HS-27A (cell line): ENCODE data around the gene CCDC148.
"Not testable (repeated sequence)": the region's sequence is repeated elsewhere in the genome, so short reads cannot be mapped to it uniquely, and the experiment has no call there.

Experiments
- DNase-seq: peaks from one replicate; pipeline ENCODE4 v3.0.0-alpha.2; 2012; ENCODE audit warnings: low read depth, missing footprints

Gene CCDC148

DNA sequence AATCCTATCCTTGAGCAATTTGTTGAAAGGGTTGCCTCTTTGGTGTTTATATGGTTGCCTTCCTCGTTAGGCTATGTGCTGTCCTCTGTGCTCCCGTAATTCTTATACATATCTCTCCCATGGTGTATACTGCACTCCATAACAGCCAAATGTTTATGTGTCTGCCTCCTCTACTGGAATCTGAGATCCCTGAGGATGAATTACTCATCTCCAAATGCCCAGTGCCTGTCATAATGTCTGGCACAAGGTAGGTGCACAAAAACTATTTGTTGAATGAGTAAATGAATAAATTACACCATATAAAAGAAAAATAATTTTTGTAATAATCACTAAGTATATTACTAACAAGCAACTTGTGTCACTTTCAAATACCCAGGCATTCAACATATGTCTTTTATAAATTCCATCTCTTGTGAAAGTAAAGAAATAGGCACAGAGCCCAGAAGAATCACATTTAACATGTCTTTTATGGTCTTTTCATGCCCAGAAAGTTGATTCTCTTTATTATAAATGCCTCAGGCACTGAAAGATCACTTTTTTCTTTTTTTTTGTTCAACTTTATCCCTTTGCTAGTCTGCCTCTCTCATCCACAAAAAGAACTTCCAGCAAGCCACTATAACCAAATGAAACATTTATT is 164.9 kb downstream of the CCDC148 start:
- no peak for DNase-seq

DNA sequence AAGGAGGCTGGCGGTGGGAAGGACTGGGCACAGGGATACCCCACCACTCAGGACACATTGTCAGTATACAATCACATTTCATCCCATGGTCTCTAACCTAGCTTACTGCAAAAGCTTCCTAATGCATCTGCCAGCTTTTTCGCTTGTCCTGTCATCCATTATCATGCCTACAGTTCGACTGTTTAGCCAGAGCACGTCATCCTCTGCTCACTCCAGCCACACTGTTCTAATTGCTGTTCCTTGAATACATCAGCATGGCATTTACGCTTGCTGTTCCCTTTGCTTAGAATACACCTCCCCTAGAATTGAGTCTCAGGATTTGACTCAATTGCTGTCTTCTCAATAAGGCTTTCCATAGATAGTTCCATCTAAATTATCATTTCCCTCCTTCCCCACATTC is 166.3 kb downstream of the CCDC148 start:
- DNase-seq, result no peak

DNA sequence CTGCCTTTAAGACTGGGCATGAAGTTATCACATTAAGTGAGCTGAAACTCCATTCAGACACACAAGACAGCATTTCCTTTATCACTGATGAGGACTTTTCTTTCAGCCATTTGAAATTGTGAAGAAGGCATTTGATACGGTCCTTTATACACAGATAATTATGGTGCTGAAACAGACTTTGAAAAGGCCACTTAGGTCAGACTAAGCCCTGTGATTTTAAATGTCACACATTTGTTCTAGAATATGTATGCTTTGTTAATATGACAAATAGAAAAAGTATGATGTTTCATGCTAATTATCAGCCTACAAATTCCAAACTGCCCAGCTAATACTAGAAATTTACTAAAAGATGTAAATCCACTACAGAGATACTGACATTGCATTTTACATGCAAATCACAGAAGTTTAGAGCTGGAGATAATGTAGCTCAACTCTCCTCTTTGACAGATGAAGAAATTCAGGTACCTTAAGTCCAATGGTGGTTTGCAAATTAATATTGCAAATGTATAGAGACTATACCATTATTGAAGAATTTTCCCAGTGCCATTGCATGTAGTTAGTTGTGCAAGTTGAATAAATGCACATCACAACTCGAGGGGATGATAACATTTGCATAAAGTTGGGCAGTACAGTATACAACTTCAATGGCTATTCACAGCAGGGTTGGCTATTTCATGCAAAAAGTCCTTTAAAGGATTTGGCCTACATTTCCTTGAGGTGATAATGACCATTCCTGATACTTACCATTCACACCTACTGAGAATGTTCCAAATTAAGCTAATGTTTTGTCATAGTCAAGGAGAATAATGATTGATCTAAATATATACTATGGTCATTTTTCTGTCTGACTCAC is 179.7 kb downstream of the CCDC148 start:
- DNase-seq, result no peak

DNA sequence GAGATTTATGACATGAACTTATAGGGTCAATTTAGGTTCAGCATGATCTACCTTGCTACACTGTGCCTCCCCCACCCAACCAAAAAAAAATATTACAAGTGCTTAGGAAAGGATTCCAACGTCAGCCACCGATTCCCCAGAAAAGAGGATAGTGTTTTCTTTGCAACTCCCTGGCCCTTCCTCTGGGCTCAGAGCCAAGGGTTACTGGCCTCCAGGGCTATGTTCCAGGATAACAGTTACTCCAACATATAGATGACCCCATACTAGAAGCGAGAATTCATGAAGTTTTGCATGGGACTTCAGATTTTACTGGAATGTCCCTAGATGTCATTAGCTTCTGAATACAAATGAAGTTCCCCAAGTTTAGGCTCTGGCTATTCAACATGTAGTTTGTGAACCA is 182.8 kb downstream of the CCDC148 start:
- no peak for DNase-seq

DNA sequence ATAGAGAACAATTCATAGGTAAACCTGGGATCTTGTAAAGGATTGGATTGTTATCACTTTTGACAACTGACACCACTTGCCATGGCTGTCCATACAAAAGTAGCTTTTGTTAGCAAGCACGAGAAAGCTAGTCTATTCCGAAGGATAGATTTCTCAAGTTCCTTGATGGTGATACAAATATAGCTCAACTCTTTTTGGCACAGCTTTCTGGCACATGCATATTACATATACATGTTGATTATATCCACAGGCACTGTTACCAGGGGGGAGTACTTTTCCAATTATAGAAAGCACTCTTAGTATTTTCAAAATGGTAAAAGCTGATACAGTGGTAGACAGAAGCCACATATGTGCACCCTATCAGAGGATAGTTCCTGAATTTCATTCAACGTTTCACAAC is 186.0 kb downstream of the CCDC148 start:
- no peak for DNase-seq

DNA sequence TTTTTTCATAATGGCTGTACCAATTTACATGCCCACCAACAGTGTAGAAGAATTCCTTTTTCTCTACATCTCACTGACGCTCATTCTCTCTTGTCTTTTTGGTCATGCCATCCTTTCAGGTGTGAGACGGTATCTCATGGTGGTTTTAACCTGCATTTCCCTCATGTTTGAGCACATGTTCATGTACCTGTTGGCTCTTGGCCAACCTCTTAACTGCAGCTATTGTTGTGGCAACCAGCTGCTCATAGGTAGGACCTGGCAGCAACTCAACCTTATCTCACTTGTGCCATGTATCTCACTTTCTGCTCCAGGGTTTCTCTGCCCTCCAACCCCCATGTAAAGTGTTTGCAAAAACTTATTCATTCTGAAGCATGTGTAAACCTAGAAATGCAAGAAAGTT is 187.4 kb downstream of the CCDC148 start:
- no peak for DNase-seq

DNA sequence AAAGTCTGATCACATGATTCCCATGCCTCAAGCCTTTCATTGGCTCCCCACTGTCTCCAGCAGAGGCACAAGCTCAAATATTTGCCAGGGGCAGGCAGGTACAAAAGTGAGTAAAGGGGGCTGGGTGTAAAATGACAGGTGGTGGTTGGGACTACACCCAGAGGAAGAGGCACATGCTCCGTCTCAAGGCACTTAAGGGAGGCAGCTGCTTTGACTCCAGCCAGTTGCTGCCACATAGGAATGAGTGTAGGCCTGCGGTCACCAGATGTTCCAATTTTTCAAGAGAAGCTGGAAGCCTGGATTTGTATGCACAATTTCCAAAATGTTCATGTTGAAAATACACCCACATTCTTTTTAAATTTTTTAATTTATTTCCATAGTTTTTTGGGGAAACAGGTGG is 190.4 kb downstream of the CCDC148 start:
- DNase-seq, result no peak

DNA sequence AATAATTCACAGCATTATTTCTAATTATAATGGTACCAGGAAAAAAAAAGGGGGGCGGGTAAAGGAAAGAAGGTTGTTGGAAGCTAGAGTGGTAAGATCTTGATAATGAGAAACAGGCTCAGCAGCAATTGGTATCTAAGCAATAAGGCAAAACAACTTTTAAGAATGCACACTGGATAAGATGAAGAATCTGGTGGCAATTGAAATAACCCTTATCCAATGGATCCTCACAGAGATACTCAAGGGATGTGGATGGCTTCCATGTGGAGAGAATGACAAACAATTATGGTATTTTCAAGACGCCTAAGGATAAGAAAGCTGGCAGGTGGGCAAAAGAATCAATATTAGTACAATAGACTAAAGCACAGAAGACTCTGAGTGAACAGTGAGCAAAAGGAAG is 201.3 kb downstream of the CCDC148 start:
- no peak for DNase-seq

DNA sequence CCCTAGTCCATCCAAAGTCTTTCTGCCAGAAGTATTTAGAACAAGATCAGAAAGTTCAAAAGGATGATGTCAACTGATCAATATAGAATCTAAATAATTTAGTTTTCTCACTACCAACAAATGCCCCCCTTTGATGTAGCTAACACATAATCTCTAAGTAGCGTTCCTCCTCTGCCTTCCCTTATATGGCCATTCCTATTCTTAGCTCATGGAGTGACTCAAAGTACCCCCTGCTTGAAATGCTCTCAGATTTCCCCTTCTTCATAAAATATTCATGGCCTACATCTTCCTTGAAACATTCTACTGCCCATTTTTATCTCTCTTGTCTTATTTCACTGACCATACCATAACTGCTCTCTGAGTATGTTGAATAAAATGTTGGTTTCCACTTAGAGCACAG is 203.4 kb downstream of the CCDC148 start:
- DNase-seq, result no peak

DNA sequence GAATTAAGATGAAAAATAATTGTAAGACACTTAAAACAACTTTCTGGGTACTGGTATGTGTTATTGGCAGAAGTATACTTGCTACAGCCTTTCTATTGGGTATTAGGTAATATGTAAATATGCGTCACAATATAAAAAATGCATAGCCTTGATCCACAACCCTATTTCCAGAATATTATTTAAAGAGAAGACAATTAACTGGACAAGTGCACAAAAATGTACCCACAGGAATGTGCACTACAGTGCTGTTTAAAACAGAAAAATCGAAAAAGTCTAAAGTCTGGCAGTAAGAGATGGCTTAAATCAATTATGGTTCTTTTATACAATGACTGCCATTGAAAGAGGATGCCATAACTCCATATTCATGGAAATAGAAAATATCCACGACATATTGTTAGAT is 205.2 kb downstream of the CCDC148 start:
- DNase-seq, result no peak

DNA sequence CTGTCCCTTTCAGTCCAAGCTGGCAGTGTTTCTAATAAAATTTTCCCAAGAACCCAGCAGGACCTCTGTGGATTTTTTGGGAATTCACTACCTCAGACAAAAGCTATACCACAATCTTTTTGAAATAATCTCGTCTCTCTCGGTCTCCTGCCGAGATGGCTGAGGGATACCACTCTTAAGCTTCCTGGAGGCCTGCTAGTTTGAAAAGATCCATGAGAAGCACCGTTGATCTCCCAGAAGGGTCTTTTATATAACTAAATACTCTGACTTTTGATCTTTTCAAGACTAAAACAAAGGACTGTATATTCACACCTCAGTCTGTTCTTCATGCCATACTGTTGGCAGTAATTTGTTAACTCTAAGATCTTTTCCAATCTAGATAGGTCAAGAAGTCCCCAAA is 213.2 kb downstream of the CCDC148 start:
- DNase-seq, result no peak

DNA sequence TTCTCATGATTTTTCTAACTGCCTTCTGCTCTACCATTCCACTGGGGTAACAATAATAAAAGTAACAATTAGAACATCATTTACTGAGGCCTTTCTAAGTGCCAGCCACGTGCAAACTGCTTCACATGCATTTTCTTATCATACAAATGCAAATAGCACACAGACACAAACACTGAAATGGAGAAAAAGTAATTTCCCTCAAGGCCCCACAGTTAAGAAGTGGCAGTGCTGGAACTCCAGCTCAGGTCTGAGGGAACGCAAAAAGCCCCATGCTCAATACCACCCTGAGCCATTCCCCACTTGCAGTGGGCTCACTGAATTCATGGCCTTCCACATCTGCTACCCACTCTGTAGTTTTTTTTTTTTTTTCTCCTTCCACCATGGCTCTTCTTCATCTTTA is 214.3 kb downstream of the CCDC148 start:
- DNase-seq, result no peak

DNA sequence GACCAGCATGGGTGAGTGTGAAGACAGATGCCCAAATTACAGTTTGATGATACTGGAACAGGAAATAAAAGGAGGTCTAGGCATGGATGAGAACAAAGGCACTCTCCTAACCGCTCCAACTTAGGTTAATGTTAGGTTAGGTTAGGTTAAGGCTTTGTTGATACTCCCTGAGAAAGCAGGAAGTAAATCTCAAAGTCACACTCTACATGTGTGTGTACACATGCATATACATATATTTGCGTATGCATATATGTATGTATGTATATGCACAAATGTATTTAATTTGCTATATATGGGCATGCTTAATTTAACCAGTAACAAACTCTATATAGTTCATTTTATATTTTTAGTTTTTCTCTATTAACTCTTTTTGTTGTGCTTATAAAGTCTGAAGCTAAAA is 215.6 kb downstream of the CCDC148 start:
- DNase-seq, result no peak

DNA sequence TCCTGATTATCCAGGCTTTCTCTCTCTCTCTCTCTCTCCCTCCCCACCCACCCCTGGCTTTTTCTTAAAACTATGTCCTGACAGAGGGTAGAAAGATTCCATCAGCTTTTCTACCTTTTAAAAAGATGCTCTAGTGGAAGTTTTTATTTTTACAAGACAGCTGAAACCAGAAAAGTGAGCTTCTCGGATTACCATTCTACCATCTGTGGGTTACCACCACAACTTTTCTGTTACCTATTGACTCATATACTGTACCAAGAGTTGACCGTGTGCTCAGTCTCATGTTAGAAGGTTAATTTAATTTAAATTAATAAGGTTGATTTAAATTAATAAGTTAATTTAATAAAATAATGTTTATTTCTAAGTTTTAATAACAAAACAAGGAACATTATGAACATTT is 217.3 kb downstream of the CCDC148 start:
- DNase-seq, result no peak

DNA sequence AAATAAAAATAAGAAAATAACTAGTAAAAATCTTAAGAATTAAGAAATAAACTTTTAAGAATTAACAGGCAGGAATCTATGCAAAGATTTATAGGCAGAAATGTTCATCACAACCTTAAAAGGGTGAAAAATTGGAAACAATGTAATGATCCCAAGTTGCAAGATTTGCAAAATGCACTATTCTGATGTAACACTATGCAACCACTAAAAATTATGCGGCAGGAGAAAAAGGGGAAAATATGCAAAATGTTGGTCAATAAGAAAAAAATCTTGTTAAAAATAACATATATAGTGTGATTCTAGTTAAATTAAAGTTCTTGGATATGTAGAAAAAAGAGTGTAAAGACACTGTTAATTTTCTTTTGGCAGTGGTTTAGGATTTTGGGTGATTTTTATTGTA is 222.1 kb downstream of the CCDC148 start:
- DNase-seq, result no peak

DNA sequence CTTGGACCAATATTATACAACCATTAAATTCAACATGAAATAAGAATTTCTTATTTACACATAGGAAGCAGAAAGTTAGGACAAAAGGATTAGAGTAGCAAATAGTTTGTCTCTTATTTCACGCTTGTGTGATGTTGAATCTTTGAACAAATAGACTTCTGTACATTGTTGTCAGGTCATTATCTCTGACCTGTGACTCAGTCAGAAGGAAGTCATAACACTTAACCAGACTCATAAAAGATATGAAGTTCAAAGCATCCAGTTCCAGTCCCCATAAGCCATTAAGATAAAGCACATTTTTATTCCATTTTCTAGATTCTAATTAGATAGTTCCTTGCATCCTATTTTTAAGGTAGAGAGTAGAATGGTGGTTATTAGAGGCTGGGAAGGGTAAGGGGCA is 224.1 kb downstream of the CCDC148 start:
- peak; percentile 31 for DNase-seq

DNA sequence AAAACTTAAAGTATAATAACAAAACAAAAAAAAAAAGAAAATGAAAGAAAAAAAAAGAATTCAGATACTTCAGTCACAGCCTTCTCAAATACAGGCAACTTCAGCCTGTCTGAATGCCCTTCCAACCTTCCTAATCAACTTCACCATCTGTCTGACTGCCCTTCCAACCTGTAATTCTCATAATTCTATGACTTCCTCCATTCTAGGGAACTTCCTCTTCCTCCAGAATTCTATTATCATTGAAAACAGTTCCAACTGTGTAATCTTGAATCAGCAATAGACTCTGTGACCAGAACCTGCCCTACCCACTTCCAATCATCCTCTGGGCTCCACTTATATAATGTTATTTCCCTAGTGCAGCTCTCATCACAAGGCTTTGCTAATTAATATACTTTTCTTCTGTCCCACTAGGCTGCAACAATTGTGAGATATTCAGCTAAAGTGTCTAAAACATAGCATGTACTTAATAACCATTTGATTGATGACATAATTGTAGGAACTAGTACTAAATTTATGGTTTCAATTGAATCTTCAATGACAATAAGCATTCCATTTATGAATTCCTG is 227.5 kb downstream of the CCDC148 start:
- no peak for DNase-seq

DNA sequence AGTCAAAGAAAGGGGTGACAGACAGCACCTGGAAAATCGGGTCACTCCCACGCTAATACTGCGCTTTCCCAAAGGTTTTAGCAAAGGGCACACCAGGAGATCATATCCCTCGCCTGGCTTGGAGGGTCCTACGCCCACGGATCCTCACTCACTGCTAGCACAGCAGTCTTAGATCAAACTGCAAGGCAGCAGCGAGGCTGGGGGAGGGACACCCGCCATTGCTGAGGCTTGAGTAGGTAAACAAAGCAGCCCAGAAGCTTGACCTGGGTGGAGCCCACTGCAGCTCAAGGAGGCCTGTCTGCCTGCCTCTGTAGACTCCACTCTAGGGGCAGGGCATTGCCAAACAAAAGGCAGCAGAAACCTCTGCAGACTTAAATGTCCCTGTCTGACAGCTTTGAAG is 233.5 kb downstream of the CCDC148 start:
- not testable (repeated sequence) for DNase-seq

DNA sequence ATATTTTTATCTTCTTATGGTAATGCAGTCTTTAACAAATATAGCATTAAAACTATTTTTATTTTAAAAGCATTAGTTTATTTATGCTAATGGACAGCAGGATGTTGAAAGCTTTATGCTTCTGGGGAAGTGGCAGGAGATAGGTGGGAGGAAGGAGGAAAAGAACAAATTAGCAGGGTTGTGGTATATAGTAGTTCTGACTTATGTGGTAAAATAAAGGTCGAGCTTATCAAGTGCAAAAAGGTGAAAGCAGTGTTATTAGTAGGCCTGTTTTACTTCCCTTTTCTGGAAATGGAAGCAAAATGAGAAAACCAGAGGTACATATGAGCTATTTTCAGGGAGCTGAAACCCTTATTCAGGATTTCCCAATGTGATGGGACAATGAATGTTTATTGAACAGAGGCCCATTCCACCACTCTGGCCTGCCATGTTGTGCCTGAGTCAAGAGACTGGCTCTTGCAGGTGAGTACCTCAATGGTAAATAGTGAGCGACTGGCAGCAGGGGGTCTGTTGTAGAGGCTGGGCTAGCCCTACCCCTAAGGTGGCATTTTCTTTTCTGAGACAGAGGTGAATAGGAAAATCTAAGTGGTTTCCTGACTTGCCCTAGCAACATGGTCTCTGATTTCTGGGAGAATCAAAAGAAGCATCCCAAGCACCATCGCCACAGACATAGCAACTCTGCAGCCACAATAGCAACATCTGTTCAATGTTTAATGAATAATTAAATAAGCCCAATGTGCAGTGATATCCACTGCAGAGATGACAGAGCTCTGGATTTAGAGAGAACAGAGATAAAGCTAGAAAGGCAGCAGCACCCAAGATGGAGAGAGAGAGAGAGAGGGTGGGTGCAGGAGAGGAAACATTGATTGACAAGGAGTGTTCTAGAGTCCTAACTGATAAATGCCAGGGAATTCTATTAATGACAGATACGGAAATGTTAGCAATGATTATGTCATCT is 235.2 kb downstream of the CCDC148 start:
- DNase-seq, result no peak

DNA sequence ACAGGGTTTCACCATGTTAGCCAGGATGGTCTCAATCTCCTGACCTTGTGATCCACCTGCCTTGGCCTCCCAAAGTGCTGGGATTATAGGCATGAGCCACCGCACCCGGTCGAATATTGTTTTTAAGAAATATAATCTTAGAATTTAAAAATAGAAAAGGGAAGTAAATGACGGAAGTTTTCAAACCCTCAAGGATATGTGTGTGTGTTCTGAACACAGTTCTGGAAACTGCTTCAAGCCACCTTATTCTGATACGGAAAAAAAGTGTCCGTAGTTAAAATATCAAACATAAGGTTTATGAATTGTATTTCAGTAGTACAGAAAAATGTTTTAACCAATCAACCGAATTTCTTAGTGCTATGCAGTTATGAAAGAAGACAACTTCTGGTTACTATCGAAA is 239.0 kb downstream of the CCDC148 start:
- no peak for DNase-seq

DNA sequence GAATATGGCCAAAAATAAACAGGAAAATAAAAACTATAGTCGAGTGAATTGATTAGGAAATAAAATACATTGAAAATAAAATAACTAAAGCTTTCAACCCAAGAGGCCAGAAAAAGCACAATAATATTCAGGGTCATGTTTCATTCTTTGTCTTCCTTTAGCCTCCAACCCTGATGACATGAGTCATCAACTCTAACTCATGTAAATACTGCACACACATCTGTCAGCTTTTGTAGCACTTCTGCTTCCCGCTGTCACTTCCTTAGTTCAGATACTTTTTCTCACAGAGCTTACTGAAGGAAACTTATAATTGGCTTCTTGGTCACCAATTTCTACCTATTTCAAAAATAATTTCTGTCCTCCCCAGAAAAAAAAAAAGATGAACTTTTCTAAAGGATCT is 242.1 kb downstream of the CCDC148 start:
- DNase-seq, result no peak

DNA sequence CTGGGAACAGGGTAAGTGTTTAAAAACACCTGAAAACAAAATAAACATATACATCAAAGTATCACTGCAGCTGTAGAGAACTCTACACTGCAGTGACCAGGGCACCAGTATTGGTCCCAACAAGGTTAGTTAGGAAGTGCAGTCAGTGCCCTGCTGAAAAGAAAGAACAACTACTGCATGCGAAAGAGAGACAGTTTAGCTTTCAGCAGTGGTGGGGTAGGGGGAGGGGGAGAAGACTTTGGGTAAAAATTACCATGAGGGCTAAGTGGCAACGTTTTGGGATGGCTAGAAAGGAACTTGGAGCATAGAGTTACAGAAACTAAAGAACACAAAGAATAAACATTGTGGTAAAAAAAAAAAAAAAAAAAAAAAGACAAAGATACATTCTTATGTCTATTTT is 242.8 kb downstream of the CCDC148 start:
- DNase-seq, result no peak
